Measurements from ENCODE around the gene F2.

The F2 gene

GRCh38 chr11:46718155-46719019, 626 bp upstream of the F2 start:
- no peak for ATAC-seq
- DNase-seq: no peak

- no peak for ATAC-seq
Observed at GRCh38 chr11:46719543-46720218, 668 bp downstream of the F2 start.

DNA sequence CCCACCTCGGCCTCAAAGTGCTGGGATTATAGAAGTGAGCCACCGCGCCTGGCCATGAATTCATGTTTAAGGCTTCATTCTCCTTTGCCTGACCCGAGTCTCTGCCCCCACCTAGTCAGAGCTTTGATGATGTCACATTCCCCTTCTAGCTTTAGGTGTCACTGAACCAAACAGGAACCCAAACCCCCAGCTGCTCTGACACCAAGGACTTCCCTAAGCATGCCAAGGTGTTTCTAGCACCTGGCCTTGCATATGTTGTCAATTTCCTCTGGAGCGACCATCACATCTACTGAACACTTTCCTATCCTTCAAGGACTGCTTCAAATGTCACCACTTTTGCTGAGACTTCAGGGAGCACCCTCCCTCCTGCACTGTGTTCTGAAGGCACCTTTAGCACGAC, 2.3 kb downstream of the F2 start:
- DNase-seq (no peak), ATAC-seq (no peak)

More at GRCh38 chr11:46719543-46720218, 668 bp downstream of the F2 start:
- DNase-seq: no peak

GRCh38 chr11:46722566-46723358, 3.7 kb downstream of the F2 start:
- no peak for DNase-seq
- no peak for ATAC-seq

GRCh38 chr11:46723359-46723680, 4.3 kb downstream of the F2 start:
- DNase-seq (no peak), ATAC-seq (no peak)

- DNase-seq (no peak), ATAC-seq (no peak)
Observed at GRCh38 chr11:46724088-46724487, 5.1 kb downstream of the F2 start.

GRCh38 chr11:46725338-46726205, 6.6 kb downstream of the F2 start:
- ATAC-seq (no peak), DNase-seq (no peak)

GRCh38 chr11:46726206-46726862, 7.3 kb downstream of the F2 start:
- ATAC-seq: no peak
- no peak for DNase-seq

- DNase-seq: no peak
- no peak for ATAC-seq
Observed at GRCh38 chr11:46727952-46728658, 9.1 kb downstream of the F2 start.

DNA sequence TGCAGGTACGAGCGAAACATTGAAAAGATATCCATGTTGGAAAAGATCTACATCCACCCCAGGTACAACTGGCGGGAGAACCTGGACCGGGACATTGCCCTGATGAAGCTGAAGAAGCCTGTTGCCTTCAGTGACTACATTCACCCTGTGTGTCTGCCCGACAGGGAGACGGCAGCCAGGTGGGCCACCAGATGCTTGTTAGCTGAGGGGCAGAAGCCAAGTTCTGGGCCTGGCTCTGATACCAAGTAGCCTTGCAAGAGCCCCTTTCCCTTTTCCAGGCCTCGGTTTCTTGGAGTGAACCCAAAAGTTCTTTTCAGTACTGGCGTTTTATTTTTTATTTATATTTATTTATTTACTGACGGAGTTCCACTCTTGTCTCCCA, 9.6 kb downstream of the F2 start:
- DNase-seq (no peak), ATAC-seq (no peak)

DNA sequence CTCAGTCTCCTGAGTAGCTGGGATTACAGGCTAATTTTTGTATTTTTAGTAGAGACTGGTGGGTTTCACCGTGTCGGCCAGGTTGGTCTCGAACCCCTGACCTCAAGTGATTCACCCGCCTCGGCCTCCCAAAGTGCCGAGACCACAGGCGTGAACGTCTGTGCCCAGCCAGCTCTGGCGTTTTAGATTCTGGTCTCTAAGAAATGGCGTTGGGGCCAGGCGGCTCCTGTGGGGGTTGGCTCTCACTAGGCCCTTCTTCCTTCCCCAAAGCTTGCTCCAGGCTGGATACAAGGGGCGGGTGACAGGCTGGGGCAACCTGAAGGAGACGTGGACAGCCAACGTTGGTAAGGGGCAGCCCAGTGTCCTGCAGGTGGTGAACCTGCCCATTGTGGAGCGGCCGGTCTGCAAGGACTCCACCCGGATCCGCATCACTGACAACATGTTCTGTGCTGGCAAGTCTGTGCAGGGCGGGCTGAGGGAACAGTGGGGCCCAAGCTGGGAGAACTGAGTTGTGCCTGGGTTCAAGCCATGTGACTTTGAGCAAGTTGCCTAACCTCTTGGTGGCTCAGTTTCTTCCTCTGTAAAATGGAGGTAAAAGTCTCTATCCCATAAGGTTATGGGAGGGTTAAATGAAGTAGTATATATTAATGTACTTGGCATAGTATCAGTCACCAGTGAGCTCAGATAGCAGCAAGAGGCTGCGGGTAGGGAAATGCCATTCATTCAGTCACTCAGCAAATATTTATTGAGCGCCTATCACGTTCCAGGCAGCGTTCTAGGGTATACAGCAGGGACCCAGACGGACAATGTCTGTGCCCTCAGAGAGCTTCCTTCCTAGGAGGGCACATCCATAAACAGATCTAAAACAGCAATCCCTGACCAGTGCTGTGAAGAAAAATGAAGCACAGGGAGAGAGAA, 10.4 kb downstream of the F2 start:
- ATAC-seq: no peak
- no peak for DNase-seq

DNA sequence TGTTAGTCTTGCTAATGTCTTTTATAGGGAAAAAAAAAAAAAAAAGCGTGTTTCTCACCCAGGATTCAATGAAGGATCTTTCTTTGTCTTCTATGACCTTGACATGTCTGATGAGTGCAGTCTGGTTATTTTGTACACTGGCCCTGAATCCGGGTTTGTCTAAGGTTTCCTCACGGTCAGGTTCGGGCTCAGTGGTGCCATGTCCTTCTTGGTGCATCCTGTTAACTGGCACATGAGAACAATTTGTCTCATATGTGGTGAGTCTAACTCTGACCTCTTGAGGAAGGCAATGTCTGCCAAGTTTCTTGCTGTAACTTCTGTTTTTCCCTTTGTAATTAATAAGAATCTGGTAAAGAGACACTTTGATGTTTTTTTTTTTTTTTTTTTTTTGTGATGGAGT, 12.5 kb downstream of the F2 start:
- ATAC-seq (no peak), DNase-seq (no peak)

DNA sequence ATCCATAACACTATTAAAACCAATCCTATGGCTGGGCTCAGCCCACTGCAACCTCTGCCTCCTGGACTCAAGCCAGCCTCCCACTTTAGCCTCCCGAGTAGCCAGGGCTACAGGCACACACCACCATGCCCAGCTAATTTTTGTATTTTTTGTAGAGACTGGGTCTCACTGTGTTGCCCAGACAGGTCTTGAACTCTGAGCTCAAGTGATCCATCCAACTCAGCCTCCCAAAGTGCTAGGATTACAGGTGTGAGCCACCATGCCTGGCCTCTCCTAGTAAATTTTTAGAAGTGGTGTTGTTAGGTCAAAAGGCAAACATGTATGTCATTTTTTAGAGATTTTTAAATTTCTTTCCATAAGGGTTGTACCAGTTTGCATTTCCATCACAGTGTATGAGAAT, 14.2 kb downstream of the F2 start:
- ATAC-seq (no peak), DNase-seq (no peak)

GRCh38 chr11:46736146-46736545, 17.1 kb downstream of the F2 start:
- ATAC-seq: no peak
- no peak for DNase-seq

DNA sequence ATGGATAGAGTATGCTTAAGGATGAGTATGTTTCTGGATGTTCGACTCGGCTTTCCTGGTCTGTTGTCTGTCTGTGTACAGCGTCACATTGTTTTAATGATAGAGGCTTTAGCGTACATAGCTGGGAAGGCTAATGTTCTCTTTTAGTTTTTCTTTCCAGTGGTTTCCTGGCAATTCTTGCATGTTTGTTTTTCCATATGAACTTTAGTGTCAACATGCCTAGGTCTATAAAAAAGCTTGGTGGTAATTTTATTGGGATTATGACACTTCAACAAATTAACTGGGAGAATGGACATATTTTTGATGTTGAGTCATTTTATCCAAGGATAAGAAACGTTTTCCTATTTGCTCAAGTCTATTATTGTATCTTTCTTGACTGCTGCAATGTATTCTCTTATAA, 17.6 kb downstream of the F2 start:
- DNase-seq (no peak), ATAC-seq (no peak)

DNA sequence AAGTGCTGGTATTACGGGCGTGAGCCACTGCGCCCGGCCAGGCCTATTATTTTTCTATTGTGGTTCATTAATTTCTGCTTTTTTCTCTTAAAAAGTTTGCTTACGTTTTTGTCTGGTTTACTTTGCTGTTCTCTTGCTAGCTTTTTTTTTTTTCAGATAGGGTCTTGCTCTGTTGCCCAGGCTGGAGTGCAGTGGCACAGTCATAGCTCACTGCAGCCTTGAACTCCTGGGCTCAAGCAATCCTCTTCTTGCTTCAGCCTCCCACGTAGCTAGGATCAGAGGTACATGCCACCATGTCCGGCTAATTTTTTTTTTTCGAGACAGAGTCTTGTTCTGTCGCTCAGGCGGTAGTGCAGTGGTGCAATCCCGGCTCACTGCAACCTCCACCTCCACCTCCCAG, 18.7 kb downstream of the F2 start:
- ATAC-seq (no peak), DNase-seq (no peak)

DNA sequence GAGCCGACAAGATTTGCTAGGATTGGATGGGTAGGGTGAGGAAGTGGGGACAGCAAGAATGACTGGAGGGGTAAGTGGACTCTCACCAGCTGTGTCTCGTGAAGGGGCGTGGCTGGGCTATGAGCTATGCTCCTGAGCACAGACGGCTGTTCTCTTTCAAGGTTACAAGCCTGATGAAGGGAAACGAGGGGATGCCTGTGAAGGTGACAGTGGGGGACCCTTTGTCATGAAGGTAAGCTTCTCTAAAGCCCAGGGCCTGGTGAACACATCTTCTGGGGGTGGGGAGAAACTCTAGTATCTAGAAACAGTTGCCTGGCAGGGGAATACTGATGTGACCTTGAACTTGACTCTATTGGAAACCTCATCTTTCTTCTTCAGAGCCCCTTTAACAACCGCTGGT, 19.9 kb downstream of the F2 start:
- DNase-seq: no peak
- no peak for ATAC-seq

- DNase-seq: no peak
- ATAC-seq: no peak
Observed at GRCh38 chr11:46741600-46742484, 22.8 kb downstream of the F2 start.

GRCh38 chr11:46743043-46743442, 24.0 kb downstream of the F2 start:
- ATAC-seq (no peak), DNase-seq (no peak)
